Ureter (tissue), 1 donor: Measurements from ENCODE around the gene HSF4. TPM values are rescaled to one million over a fixed set of nuclear protein-coding genes. Genes with fewer than 3 reads are reported as not detected.

Experiments used
- DNase-seq: peaks from one replicate; pipeline ENCODE4 v3.0.0-alpha.2; 2020; ENCODE audit warnings: low spot score
- total RNA-seq: library from RNA; stranded (reverse); gene quantifications from one replicate; pipeline ENCODE4 v1.2.4, GENCODE V29; 2023
- donor health status: DM: yes; HTN: yes; CAD: no.

HSF4 gene
- total RNA-seq, 1 donor from 2014 or later, result 52.0 TPM

DNA sequence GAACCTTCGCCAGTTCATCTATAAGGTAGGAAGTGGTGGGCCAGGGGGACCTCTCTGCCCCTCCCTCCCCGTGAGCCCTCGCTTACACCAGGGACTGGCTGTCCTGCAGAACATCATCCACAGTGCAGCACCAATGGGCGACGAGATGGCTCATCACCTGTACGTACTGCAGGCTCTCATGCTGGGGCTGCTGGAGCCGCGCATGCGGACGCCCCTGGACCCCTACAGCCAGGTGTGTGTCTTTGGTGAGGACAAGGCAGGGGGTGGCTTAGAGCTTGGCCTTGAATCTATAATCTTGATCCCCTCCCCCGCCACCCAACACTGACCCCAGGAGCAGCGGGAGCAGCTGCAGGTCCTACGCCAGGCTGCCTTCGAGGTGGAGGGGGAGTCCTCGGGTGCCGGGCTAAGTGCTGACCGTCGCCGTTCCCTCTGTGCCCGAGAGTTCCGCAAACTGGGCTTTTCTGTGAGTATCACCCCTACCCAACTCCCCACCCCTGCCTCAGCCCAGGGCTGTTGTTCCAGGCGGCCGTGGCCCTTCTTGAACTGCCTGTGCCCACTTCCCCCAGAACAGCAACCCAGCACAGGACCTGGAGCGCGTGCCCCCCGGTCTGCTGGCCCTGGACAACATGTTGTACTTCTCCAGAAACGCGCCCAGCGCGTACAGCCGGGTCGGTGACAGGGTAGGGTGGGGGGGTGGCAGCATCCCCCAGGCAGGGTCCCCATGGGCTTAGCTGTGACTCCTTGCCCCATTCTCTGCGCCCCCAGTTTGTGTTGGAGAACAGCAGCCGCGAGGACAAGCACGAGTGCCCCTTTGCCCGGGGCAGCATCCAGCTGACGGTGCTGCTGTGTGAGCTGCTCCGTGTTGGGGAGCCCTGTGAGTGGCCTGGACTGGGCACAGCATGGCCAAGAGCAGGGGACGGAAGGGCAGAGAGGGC lies 37.1 kb downstream of the HSF4 start:
- no peak for DNase-seq

- DNase-seq, result no peak
These were observed 37.9 kb downstream of the HSF4 start for GRCh38 chr16:67202426-67202825.

DNA sequence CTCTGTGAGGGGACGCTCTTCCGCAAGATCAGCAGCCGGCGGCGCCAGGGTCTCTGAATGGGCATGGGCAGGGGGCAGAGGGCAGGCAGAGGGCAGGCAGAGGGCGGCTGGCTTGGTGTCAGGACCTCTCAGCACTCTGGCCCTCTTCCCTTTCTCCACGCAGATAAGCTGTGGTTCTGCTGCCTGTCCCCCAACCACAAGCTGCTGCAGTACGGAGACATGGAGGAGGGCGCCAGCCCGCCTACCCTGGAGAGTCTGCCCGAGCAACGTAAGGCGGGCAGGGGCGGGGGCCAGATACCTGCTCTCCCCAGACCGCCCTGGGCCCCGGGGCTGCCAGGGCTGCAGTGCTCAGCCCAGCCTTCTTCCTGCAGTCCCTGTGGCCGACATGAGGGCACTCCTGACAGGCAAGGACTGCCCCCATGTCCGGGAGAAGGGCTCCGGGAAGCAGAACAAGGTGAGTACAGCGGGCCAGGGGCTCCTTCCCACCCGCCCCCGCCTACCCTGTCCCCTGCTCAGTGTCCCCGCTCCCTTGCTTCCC lies 38.5 kb downstream of the HSF4 start:
- no peak for DNase-seq

GRCh38 chr16:67204076-67204475 lies 39.5 kb downstream of the HSF4 start:
- DNase-seq, result no peak

DNA sequence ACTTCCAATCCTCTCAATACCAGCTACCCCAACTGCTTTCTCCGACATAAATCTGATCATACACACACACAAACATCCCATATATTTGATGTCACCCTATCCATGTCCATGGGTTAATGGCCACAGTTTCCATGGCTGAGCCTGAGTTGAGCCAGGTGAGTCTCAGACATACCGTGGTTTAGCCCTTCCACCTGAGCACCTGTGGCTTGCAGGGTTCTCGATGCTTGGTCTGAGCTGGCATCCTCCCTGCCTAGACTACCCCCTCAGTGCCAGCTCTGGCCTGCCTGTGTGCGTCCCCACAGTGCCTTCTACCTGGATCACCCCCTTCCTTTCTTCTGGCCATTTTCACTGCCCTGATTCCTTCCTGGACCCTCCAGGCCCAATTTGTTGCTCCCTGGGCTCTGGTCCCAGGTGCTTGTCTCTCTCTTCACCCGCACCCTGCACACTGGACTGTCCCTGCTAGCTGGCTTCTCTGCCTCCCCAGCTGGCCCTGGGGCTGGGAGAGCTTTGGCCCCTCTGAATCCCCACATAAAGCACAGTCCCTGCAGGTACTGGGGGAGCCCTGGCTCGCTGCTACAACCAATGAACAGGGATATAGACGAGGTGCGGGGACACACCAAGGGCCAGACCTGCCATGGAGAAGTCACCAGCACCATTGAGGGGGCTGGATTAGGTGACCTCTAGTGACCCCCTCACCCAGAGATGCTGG lies 41.7 kb downstream of the HSF4 start:
- DNase-seq, result no peak

DNA sequence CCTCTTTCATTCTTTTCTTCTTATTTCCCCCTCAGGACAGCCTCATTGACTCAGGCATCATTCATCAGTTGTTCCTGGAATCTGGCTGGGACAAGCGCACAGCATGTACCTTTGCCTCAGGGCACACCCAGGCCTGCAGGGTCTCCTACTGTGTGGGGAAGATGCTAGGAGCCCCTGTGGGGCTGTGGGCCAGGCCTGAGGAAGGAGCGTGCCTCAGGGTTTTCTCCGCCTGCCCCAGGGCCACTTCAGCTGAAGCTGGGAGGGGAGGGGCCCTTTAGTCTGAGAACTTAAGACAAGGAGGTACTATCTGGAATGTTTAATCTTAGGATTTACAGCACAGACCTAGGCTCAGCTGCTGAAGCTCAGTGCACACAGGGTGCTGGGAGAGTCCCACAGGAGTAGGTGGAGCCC lies 42.3 kb downstream of the HSF4 start:
- DNase-seq, result no peak

DNA sequence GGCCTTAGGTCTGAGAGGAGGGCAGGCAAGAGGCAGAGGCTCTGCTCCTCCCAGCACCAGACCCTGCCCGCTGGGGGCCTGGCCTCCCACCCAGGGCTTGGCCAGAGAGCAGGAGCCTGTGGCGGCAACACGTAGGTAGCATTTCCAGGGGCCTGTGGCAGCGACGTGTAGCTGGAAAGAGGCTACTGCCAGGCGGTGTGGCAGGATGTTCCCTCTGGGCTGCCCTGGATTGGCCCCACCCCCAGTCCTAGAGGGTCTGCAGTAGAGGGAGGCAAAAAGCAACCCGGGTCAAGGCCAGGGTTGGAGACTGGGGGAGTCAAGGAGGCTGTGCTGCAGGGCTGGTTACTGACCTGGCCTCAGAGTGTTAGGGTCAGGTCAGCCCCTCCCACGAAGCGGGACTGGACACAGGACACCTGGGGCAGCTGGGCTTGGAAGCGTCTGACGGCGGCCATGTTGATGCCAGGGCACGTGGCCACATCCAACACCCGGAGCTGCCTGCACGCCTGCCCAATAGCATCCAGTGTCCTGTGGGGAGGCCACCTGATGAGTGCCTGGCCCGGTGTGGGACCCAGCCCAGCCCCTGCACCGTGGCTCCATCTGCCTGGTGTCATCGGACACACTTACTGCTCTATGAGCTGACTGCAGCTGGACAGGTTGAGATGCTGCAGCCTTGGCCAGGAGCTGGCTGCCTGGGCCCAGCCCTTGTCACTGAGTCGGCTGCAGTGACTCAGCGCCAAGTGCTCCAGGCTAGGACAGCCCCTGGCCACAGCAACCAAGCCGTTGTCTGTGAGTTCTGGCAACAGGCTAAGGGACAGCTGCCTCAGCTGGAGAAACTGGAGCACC lies 42.9 kb downstream of the HSF4 start:
- no peak for DNase-seq

- no peak for DNase-seq
These were observed 43.8 kb downstream of the HSF4 start for GRCh38 chr16:67208154-67208896.

GRCh38 chr16:67209565-67209964 lies 45.0 kb downstream of the HSF4 start:
- no peak for DNase-seq

GRCh38 chr16:67210069-67210937 lies 45.8 kb downstream of the HSF4 start:
- DNase-seq, result no peak

- DNase-seq, result no peak
These were observed 47.1 kb downstream of the HSF4 start for GRCh38 chr16:67211674-67212073.

DNA sequence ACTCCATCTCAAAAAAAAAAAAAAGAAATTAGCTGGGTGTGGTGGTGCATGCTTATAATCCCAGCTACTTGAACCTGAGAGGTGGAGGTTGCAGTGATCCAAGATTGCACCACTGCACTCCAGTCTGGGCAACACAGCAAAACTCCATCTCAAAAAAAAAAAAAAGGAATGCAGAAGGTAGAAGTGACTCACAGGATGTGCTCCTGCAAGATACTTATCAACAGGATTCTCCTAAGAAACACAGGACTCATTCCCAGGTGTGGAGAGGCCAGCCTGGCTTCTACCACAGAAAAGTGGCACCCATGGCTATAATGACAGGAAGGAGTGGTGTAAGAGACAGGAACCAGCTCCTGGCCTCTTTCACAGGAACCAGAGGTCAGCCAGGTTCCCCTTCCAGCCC lies 48.2 kb downstream of the HSF4 start:
- DNase-seq, result no peak

DNA sequence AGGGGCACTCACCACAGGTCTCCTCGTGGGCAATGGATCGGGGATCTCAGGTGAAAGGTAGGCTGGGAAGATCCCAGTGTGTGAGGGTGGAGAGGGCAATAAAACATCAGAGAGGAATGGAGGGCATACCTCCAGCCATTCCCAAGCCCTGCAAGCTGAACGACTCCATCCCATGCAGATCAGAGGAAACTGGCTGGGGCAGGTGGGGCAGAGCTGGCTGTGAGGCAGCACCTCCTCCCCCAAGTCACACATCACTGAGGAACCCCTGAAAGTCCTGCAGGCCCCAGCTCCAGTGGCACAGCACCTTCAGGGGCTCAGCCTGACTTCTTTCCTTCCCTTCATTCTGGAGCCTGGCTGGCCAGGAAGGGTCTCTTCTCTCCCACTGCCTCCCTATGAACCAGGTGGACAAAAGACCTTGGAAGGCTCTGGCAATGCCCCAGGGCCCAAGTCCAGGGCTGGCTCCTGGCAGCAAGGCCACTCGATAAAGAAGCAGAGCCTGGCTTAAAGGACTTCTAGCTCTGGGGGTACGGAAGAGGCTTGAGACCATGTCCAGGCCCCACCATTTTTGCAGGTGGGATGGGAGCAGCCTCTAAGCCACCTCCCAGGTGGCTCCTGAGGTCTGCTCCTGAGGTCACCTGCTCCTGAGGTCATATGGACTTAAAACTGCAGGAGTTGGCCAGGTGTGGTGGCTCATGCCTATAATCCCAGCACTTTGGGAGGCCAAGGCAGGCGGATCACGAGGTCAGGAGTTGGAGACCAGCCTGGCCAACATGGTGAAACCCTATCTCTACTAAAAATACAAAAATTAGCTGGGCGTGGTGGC lies 48.9 kb downstream of the HSF4 start:
- no peak for DNase-seq

DNA sequence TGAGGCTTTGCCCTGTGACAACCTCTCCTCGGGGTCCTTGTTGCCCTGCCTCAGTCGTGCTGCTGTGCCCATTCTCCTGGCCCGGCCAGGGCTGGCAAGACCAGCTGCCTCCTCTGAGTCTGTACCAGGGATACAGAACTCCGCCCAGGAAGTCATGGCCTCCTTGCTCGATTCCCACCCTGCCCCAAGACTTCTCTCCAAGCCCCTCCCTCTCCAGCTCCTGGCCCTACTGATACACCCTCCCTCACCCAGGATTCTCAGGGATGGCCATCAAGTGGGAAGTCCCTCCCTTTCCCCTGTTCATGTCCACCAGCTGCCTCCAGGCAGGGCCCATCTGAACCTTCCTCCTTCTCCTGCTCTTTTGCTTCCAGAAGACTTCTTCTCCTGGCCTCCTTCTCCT lies 51.2 kb downstream of the HSF4 start:
- no peak for DNase-seq

- DNase-seq, result no peak
These were observed 52.3 kb downstream of the HSF4 start for GRCh38 chr16:67216612-67217490.
